NB4 (cell line): ENCODE measurements around the gene CELF5.
"Not testable (repeated sequence)": the region's sequence is repeated elsewhere in the genome, so short reads cannot be mapped to it uniquely, and the experiment has no call there.

Experiments
- DNase-seq: peaks from one replicate; pipeline ENCODE4 v3.0.0; 2010; ENCODE audit warnings: low read depth
- H3K4me3 ChIP-seq: one replicate; pipeline ENCODE4 v1.5.1; 2011; ENCODE audit warnings: mild to moderate bottlenecking, low read depth, low read length, moderate library complexity
- MAX ChIP-seq: IDR thresholded peaks from 2 replicates; pipeline ENCODE4 v1.6.1; 2011; ENCODE audit warnings: low read depth, low read length
- MYC ChIP-seq: IDR thresholded peaks from 2 replicates; pipeline ENCODE4 v1.6.1; 2011; ENCODE audit warnings: low read depth, low read length
- POLR2A ChIP-seq: IDR thresholded peaks from 2 replicates; pipeline ENCODE4 v1.6.1; 2011; ENCODE audit warnings: mild to moderate bottlenecking; ENCODE audit not compliant: insufficient read length; ENCODE audit errors: extremely low read depth
- TF ChIP-seq, protein P1 (sequence below): IDR thresholded peaks from one replicate; pipeline ENCODE4 v1.5.1; 2012; ENCODE audit warnings: low read depth, low read length

Gene CELF5

GRCh38 chr19:3210347-3211017 is 14.0 kb upstream of the CELF5 start:
- peak; percentile 57 for DNase-seq
- TF ChIP-seq, protein P1, sequence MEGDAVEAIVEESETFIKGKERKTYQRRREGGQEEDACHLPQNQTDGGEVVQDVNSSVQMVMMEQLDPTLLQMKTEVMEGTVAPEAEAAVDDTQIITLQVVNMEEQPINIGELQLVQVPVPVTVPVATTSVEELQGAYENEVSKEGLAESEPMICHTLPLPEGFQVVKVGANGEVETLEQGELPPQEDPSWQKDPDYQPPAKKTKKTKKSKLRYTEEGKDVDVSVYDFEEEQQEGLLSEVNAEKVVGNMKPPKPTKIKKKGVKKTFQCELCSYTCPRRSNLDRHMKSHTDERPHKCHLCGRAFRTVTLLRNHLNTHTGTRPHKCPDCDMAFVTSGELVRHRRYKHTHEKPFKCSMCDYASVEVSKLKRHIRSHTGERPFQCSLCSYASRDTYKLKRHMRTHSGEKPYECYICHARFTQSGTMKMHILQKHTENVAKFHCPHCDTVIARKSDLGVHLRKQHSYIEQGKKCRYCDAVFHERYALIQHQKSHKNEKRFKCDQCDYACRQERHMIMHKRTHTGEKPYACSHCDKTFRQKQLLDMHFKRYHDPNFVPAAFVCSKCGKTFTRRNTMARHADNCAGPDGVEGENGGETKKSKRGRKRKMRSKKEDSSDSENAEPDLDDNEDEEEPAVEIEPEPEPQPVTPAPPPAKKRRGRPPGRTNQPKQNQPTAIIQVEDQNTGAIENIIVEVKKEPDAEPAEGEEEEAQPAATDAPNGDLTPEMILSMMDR: peak; percentile 67
- TF ChIP-seq MAX: no peak
- TF ChIP-seq MYC: no peak
- no peak for TF ChIP-seq POLR2A
- H3K4me3 ChIP-seq: no peak overlapping the region

DNA sequence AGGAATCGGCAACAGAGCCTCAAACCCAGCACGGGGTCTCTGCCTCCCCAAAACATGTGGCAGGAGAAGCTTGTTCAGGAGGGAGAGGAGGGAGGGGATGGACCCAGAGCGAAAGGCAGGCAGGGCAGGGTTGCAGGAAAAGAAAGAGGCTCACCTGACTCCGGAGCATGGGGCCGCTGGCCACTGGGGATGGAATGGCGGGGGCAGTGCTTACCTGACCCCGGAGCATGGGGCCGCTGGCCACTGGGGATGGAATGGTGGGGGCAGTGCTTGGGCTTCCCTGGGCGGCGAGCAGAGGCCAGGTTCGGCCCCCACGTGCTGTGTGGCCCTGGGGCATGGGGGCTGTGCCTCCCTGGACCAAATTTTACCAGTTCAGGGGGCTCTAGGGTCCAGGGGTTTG is 13.3 kb upstream of the CELF5 start:
- no peak overlapping the region for H3K4me3 ChIP-seq
- TF ChIP-seq MAX: no peak
- TF ChIP-seq, protein P1: no peak
- no peak for DNase-seq

DNA sequence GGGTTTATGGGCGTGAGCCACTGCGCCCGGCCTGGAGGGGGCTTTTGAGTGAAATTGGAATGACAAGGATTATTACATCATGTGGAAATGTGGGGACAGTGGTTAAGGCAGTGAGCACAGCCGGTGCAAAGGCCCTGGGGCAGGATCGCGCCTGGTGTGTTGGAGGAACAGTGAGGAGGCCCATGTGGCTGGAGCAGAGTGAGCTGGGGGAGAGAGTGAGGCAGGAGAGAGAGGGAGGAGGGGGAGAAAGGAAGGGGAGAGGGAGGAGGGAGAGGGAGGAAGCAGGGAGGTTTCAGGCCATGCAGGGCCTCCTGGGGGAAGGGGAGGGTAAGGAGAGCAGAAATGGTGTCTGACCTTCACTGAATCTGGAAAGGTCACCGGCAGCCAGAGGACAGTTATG is 11.3 kb upstream of the CELF5 start:
- no peak for TF ChIP-seq MAX
- no peak for DNase-seq
- H3K4me3 ChIP-seq: no peak overlapping the region

DNA sequence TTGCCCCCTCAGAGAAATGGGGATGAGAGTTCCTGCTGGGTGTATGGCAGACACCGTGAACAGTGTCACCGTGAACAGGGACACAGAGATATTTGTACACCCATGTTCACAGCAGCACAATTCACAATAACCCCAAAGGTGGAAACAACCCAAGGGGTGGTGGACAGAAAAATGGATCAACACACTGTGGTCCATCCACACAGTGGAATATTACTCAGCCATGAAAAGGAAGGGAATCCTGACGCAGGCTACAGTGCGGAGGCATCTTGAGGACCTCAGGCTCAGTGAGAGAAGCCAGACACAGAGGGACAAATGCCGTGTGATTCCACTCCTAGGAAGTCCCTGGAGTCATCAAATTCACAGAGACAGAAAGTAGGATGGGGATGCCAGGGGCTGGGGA is 7.6 kb upstream of the CELF5 start:
- no peak overlapping the region for H3K4me3 ChIP-seq
- DNase-seq: no peak
- TF ChIP-seq POLR2A: no peak
- TF ChIP-seq MAX: no peak
- TF ChIP-seq MYC: no peak
- TF ChIP-seq, protein P1: no peak

DNA sequence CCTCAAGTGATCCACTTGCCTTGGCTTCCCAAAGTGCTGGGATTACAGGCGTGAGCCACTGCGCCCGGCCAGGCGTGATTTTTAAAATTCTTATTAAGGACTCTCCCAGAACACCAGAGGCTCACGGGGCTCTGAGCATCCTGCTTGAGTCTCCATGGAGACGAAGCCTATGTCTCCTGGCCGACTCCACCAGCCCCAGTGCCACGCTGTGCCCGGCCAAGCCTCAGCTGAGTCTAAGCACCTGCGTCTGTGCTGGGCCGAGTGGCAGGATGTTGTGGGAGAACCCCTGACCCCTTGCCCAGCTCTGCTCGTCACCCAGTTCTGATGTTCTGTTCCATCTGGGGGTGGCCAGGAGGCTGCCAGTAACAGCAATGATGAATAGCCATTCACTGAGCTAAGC is 3.9 kb upstream of the CELF5 start:
- DNase-seq: no peak
- TF ChIP-seq MYC (no peak), MAX (no peak), POLR2A (no peak)
- TF ChIP-seq, protein P1: no peak

GRCh38 chr19:3221576-3221975 is 2.9 kb upstream of the CELF5 start:
- H3K4me3 ChIP-seq, DNase-seq: not testable (repeated sequence)

More for the DNA sequence above, 3.9 kb upstream of the CELF5 start:
- no peak overlapping the region for H3K4me3 ChIP-seq

DNA sequence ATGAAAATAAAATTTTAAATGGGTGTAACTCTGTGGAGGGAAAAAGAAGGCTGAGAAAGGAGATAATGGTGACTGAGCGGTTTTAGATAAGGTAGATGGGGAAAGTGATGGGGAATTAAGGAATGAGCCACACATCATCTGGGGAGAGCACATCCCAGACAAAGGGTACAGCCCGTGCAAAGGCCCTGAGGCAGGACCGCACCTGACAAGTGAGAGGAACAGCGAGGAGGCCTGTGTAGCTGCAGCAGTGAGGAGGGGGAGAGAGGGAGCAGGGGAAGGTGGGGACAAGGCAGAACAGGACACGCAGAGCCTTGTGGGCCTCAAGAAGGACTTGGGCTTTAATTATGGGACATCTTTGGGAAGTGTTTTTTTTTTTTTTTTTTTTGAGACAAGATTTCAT is 1.8 kb upstream of the CELF5 start:
- no peak overlapping the region for H3K4me3 ChIP-seq
- DNase-seq: no peak
- TF ChIP-seq POLR2A (no peak), MYC (no peak), MAX (no peak)
- TF ChIP-seq, protein P1: no peak
